GM12873 (cell line): ENCODE data around the gene RSU1.

Source experiments
- TF ChIP-seq, protein P1 (sequence below): IDR thresholded peaks from 2 replicates; pipeline ENCODE4 v1.5.1; 2012; ENCODE audit warnings: low read depth, mild to moderate bottlenecking, moderate library complexity, low read length, control low read depth; ENCODE audit not compliant: insufficient read depth; ENCODE audit errors: missing control alignments

RSU1 gene

DNA sequence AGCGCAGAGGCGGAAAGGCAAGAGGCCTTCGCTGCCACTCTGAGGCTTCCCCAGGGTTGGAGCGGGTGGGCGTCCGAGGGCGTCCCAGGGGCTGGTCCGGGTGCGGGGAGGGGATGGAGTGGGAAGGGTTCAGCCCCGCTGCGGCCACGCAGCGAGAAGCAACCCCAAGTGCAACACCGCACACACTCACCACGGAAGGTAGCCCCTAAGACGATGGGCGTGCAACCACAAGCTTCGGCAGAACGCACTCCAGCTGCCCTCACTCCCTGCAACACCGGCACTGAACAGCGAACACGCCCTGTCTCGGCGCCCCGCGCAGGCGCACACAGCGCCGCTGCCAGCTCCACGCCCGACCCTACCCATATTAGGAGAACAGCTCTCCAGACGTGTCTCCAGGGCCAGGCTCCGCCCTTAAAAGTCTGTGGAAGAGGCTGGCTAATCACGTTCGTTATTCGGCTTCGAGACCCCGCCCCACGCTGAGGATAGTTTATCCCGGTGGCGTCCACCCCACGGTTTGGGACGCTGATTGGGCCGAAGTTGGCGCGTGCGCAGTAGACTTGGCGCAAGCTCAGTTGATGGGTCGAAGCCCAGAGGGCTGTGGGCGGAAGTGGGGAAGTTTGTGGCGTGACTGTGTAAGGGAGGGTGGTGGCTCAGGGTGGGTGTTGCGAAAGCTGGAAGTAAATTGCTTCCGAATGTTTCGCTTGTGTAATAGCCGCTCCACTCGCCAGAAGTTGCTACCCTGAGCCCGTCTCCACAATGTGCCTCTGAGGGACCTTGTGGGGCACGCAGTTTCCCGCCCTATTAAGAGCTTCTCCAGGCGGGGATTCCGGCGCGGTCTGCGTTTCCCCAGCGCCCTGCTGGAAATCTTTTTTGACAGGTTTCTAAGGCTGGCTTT is at the start of gene RSU1:
Gene RSU1 (minus strand): TSS at position 300 of the 895 bp plus-strand sequence. CDS start 343 bp downstream, outside the sequence.
- TF ChIP-seq, protein P1, sequence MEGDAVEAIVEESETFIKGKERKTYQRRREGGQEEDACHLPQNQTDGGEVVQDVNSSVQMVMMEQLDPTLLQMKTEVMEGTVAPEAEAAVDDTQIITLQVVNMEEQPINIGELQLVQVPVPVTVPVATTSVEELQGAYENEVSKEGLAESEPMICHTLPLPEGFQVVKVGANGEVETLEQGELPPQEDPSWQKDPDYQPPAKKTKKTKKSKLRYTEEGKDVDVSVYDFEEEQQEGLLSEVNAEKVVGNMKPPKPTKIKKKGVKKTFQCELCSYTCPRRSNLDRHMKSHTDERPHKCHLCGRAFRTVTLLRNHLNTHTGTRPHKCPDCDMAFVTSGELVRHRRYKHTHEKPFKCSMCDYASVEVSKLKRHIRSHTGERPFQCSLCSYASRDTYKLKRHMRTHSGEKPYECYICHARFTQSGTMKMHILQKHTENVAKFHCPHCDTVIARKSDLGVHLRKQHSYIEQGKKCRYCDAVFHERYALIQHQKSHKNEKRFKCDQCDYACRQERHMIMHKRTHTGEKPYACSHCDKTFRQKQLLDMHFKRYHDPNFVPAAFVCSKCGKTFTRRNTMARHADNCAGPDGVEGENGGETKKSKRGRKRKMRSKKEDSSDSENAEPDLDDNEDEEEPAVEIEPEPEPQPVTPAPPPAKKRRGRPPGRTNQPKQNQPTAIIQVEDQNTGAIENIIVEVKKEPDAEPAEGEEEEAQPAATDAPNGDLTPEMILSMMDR: no peak

DNA sequence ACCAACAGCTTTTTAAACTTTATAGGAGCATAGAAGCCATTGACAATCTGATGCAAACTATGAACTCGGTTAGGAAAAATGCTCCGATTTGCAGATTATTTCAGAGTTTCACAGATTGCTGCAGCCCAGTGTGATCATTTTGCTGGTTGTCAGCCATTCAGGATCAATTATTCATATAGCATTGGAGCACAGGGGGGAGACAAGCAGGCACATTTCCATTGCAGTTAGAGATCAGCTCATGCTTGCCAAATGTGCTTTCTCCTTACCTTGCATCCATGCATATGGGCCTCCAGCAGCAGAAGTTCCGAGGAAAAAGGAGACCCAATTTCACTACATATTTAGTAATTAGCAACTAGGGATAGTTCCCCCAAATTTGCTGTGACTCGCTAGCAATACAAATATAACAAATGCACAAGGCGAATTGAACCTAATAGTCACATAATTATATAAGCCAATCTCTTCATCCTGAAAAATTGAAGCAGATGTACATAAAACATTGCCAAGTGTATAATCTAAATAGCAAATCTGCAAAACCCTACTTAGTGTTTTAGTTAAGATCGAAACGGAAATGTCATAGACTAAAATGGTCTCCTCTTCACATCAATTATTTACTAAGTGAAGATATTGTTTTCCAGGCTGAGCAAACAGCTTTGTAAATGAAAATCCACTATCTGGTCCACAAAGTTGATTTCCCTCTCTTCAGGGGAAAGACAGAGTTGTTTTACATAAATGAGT is 49.5 kb upstream of the RSU1 start:
- TF ChIP-seq, protein P1: no peak

DNA sequence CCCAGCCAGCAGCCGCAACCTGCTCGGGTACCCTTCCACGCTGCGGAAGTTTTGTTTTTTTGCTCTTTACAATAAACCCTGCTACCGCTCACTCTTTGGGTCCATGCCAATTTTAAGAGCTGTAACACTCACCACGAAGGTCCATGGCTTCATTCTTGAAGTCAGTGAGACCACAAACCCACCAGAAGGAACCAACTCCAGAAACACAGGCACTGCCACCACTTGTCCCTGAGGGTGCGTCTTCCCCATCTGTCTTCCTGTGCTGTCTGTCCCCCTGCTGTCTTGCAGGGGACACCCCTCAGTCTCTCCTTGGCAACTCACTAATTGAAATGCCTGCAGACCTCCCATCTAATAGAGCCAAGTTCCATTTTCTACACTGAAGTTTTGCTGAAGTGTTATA is 48.5 kb upstream of the RSU1 start:
- TF ChIP-seq, protein P1: no peak

DNA sequence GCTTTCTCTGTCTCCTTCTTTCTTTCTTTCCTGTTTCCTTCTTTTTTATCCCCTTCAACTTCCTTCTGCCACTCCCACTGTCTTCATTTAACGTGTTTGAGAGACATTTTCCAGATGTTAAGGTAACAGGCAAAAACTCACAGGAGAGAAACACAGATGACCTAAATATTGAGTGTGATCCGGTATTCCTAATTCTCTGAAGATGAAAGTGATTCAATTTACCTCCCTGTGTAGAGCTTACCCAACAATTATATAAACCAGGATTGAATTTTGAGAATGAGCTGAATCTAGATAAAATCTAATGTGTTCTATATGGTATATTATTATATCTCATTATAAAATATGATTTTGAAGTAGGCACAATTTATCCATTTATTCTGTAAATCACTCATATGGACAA is 46.5 kb upstream of the RSU1 start:
- TF ChIP-seq, protein P1: no peak

DNA sequence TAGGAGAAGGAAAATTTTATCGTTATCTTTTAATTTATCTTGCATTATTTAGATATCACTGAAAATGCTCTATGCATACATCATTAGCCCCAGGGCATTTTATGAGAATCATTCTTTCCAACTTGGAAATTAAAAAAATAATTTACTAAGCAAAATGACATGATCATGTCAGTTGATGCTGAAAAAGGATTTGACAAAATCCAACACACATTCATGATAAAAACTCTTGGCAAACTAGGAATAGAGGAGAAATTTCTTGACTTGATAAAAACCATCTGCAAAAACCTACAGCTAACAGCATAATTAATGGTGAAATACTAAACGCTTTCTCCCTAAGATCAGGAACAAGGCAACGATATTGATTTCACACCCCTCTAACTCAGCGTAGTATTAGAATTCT is 40.2 kb upstream of the RSU1 start:
- TF ChIP-seq, protein P1: no peak

DNA sequence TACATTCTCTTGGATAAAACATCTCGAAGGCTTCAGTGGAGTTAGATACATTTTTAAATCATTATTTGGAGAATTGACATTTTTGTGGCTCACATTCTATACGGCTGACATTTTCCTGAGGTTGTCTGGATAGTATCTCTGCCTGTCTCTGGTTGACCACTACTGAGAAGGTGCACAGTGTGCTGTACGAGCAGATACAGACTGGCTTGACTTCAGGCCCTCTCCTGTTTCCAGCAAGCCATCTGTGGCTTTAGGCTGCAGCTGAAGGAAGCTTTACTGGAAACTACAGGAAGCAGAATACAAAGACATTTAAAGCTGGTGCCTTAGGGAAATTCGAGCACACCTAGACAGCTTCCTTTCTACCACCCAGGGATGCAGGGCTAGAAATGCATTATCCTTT is 39.3 kb upstream of the RSU1 start:
- TF ChIP-seq, protein P1: no peak

DNA sequence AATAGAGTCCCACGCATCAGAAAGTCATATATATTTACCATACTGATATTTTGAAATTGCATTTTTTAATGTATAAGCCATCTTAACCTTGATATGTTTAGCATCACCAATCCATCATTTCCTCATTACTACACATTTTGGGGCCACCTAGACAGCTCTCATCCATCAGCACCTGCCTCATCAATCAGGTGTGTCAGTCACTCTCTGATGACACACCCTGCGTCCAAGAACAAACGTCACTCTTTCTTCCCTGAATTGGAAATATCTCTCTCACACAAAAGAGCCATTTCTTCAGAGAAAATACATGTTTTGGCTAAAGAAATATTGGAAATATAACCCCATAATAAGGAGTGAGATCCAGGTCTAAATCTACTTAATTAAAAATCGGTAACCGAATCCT is 38.9 kb upstream of the RSU1 start:
- TF ChIP-seq, protein P1: no peak
